ENCODE measurements around the gene TRAPPC10.

TRAPPC10 gene

GRCh38 chr21:43978060-43978459, 34.0 kb upstream of the TRAPPC10 start:
- H3K4me1 Mint-ChIP-seq, result peaks cover 18% of the 10 kb centered on the region
- ATAC-seq (no peak), DNase-seq (no peak)
- peak overlapping the region in 1 of 2 donors; percentile 73 for H3K27ac Mint-ChIP-seq
- no peak overlapping the region for H3K4me3 Mint-ChIP-seq
- no peaks in the 10 kb centered on the region for H3K27me3 Mint-ChIP-seq
- H3K9me3 Mint-ChIP-seq, result no peaks in the 10 kb centered on the region

GRCh38 chr21:43979654-43980053, 32.5 kb upstream of the TRAPPC10 start:
- Mint-ChIP-seq H3K9me3 (no peaks in the 10 kb centered on the region), H3K27ac (peak overlapping the region in 1 of 2 donors; percentile 64), H3K27me3 (no peaks in the 10 kb centered on the region), H3K4me3 (no peak overlapping the region), H3K4me1 (peaks cover 21% of the 10 kb centered on the region)
- ATAC-seq (no peak), DNase-seq (no peak)

DNA sequence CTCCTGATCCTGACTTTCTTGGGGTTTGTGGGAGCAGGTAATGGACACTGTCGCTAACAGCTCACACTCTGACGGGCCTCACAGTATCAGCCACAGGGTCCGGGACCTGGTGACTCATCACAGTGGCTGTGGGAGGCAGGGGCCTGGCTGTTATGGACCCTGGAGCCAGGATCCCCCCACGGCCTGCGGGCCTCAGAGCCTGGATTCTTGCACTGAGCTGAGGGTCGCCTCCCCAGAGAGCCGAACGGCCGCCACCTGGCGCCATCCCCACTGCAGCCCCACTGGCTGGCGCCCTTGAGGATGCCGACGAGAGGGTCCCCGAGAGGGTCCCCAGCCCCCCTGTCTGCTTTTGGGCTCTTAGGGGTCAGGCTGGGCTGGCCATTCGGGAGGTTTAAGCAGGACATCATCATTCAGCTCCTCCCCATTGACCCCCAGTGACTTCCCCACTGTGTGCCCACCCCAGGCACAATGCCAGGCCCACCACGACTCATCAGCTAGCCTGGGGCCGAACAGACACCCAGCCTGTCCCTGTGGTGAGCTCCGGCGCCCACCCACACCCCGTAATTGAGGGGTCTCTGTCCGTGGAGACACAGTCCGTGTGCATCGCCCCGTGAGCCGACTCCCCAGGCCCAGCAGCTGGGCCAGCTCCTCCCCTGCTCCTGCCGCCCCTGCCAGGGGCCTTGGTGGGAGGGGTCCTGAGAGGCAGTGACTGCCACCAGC, 30.8 kb upstream of the TRAPPC10 start:
- DNase-seq (no peak), ATAC-seq (no peak)
- Mint-ChIP-seq H3K4me3 (no peak overlapping the region), H3K4me1 (peaks cover 22% of the 10 kb centered on the region), H3K9me3 (no peaks in the 10 kb centered on the region), H3K27me3 (no peaks in the 10 kb centered on the region), H3K27ac (no peak overlapping the region)

- Mint-ChIP-seq H3K27me3 (no peaks in the 10 kb centered on the region), H3K4me3 (no peak overlapping the region), H3K9me3 (no peaks in the 10 kb centered on the region), H3K27ac (peak overlapping the region in 1 of 2 donors; percentile 61), H3K4me1 (peaks cover 22% of the 10 kb centered on the region)
- no peak for DNase-seq
- ATAC-seq, result no peak
Observed at GRCh38 chr21:43981871-43982210, 30.3 kb upstream of the TRAPPC10 start.

DNA sequence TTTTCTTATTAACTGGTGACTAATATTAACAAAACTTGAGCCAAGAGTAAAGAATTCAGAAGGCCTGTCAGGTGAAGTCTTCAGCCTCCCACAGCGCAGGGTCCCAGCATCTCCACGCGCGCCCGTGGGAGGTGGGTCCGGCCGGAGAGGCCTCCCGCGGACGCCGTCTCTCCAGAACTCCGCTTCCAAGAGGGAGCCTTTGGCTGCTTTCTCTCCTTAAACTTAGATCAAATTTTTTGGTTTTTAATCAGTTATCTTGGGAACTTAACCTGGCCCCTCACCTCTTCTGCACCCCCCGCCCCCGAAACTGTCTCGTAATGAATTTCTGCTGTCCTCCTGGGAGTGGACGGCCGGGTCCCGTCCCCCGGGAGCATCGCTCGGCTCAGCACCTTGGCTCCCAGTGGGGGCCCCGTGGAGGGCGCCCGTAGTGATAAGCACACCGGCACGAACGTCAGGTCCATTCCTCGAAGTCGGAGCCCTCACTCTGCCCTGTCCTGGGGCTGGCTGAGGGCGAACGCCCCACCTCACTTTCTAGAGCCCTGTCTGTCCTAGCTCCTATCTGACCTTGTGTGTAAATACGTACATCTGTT, 29.5 kb upstream of the TRAPPC10 start:
- Mint-ChIP-seq H3K27ac (peak overlapping the region in 1 of 2 donors; percentile 85), H3K9me3 (no peaks in the 10 kb centered on the region), H3K27me3 (no peaks in the 10 kb centered on the region), H3K4me1 (peaks cover 22% of the 10 kb centered on the region), H3K4me3 (no peak overlapping the region)
- ATAC-seq, result no peak
- no peak for DNase-seq

DNA sequence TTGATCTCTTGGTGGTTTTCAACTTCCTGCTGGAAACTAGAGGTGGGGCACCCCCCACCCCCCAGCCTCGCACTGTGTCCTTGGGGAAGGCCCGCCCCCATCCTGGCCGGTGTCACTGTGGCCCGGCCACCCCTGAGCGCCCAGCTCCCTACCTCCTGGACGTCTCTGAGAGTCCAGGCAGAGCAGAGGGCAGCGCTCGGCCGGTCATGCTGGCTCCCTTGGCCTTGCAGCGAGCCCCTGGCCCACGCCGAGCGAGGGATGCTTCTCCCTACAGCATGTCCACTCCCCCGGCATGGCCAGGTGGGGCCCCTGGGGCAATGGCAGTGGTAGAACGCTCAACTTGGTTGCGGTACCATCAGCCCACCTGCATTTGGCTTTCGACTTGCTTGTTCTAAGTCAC, 28.7 kb upstream of the TRAPPC10 start:
- Mint-ChIP-seq H3K27ac (no peak overlapping the region), H3K4me3 (no peak overlapping the region), H3K4me1 (peaks cover 22% of the 10 kb centered on the region), H3K27me3 (no peaks in the 10 kb centered on the region), H3K9me3 (no peaks in the 10 kb centered on the region)
- ATAC-seq (peak; percentile 24), DNase-seq (no peak)

DNA sequence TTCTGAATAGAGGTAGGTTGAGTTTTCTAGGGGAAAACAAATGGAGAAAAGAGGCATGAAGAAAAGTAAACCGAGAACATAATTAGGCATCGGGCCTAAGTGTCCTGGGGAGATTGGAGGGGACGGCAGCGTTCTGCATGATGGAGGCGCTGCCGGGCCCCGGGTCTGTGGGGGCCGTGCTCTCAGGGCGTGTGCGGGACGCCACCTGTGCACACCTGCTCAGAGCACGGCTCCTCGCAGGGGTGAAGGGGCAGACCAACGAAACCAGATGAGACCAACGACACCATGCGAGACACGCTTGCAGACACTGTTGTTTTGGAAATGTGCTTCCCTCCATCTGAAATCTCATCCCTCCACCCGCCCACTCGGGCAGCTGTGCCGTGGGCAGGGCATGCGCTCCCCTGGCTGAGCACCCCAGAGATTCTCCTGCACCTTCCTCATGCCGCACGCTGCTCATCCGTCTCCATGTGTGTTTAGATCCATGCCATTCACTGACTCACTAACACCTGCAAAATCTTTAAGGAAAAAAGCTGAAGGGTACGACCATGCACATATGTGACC, 28.2 kb upstream of the TRAPPC10 start:
- Mint-ChIP-seq H3K4me3 (no peak overlapping the region), H3K4me1 (peaks cover 22% of the 10 kb centered on the region), H3K9me3 (no peaks in the 10 kb centered on the region), H3K27me3 (no peaks in the 10 kb centered on the region), H3K27ac (peak overlapping the region in 1 of 2 donors; percentile 80)
- ATAC-seq (no peak), DNase-seq (no peak)

DNA sequence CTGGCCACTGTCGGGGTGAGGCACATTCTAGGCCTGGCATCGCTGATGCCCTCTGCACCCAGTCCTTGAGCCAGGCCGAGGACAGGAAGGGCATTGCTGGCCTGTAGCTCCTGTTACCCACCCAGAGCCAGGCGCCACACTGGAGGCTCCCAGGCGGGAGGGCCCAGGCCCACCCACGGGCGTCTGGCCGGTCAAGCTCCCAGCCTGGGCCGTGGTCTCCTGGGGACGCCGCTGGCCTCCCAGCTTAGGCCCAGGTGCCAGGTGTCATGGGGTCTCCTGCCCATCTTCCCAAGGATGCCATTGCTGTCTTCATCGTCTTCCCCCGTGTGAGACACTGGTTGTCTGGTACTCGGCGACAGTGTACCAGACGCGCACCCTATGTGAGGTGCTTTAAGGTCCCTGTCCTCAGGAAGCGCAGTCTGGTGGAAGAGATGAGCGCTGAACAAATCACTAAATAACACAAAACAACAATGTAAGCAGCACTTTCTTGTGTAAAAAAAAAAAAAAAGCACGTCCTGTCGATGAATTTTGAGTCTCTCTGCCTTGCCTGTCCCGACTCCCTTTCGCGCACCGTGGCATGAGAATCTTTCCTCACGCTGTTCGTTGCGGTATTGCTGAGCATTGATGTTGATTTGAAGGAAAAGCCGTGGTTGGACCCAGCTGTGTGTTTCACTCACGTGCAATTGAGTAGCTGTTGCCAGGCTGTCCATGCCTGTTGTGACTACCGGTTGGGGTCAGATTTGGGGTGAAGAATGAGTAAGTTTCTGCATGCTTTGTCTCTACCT, 27.0 kb upstream of the TRAPPC10 start:
- H3K27ac Mint-ChIP-seq, result no peak overlapping the region
- H3K27me3 Mint-ChIP-seq, result no peaks in the 10 kb centered on the region
- H3K9me3 Mint-ChIP-seq, result no peaks in the 10 kb centered on the region
- peak; percentile 64 for ATAC-seq
- no peak for DNase-seq
- H3K4me3 Mint-ChIP-seq, result no peak overlapping the region
- H3K4me1 Mint-ChIP-seq, result peaks cover 22% of the 10 kb centered on the region

- Mint-ChIP-seq H3K27ac (no peak overlapping the region), H3K9me3 (no peaks in the 10 kb centered on the region), H3K4me1 (peaks cover 22% of the 10 kb centered on the region), H3K27me3 (no peaks in the 10 kb centered on the region), H3K4me3 (peak overlapping the region in 1 of 2 donors; percentile 63)
- ATAC-seq (peak; percentile 27), DNase-seq (no peak)
Observed at GRCh38 chr21:43985690-43986251, 26.3 kb upstream of the TRAPPC10 start.

GRCh38 chr21:43986544-43987451, 25.3 kb upstream of the TRAPPC10 start:
- no peaks in the 10 kb centered on the region for H3K9me3 Mint-ChIP-seq
- DNase-seq, result no peak
- no peaks in the 10 kb centered on the region for H3K27me3 Mint-ChIP-seq
- no peak for ATAC-seq
- peaks cover 22% of the 10 kb centered on the region for H3K4me1 Mint-ChIP-seq
- no peak overlapping the region for H3K27ac Mint-ChIP-seq
- no peak overlapping the region for H3K4me3 Mint-ChIP-seq

- Mint-ChIP-seq H3K27me3 (no peaks in the 10 kb centered on the region), H3K27ac (no peak overlapping the region), H3K9me3 (no peaks in the 10 kb centered on the region), H3K4me1 (peaks cover 21% of the 10 kb centered on the region), H3K4me3 (no peak overlapping the region)
- DNase-seq (no peak), ATAC-seq (no peak)
Observed at GRCh38 chr21:43987509-43987908, 24.6 kb upstream of the TRAPPC10 start.

GRCh38 chr21:43988016-43988415, 24.1 kb upstream of the TRAPPC10 start:
- ATAC-seq (no peak), DNase-seq (no peak)
- Mint-ChIP-seq H3K27ac (no peak overlapping the region), H3K9me3 (no peaks in the 10 kb centered on the region), H3K4me3 (no peak overlapping the region), H3K4me1 (peaks cover 16% of the 10 kb centered on the region), H3K27me3 (no peaks in the 10 kb centered on the region)

DNA sequence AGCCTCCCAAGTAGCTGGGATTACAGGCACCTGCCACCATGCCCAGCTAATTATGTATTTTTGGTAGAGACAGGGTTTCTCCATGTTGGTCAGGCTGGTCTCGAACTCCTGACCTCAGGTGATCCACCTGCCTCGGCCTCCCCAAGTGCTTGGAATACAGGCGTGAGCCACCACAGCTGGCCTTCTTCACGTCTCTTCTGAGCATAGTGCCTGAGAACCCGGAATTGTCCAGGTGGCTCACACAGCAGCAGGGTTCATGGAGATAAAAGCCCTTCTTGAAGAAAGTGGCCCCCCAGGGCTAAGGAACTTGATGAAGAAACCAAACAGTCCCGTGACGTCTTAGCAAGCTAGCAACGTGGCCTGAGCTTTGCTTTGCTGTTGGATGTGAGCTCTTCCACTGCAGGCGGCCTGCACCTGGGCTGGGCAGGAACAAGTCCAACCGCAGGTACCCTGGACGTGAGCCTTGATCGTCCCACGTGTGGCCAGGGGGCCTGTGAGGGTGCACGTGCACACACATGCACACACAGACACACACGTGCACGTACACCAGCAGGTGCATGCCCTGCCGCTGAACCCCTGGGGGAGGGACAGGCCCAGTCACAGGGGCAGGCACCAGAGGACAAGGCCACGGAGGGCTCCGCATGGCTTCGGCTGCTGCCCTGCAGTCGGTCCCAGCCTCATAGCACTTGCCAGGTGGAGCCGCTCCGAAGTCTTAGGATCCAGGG, 23.4 kb upstream of the TRAPPC10 start:
- Mint-ChIP-seq H3K9me3 (no peaks in the 10 kb centered on the region), H3K4me1 (peaks cover 13% of the 10 kb centered on the region), H3K27me3 (no peaks in the 10 kb centered on the region), H3K27ac (no peak overlapping the region), H3K4me3 (no peak overlapping the region)
- ATAC-seq (no peak), DNase-seq (no peak)

DNA sequence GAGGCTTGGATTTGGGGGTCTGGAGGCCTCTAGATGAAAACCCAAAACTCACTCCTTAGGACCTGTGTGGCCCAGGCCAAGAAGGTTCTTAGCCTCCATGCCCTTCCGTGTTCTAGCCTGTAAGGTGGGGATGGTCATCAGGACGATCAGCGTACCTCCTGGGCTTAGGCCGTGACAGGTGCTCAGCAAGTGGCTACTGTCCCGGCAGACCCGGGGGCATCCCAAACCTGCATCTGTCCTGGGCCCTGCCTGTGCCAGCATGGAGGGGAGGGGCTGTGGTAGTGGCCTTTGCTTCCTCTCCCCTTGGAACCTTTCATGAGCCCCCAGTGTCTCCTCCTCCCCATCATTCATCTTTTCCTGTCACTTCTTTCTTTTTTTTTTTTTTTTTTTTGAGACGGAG, 22.7 kb upstream of the TRAPPC10 start:
- Mint-ChIP-seq H3K27me3 (no peaks in the 10 kb centered on the region), H3K9me3 (no peaks in the 10 kb centered on the region), H3K4me1 (peaks cover 13% of the 10 kb centered on the region), H3K4me3 (no peak overlapping the region), H3K27ac (peak overlapping the region in 1 of 2 donors; percentile 89)
- DNase-seq (no peak), ATAC-seq (no peak)
